ENCODE measurements around the gene TMEM169.
"Not testable (repeated sequence)": the region's sequence is repeated elsewhere in the genome, so short reads cannot be mapped to it uniquely, and the experiment has no call there.

TMEM169 gene

DNA sequence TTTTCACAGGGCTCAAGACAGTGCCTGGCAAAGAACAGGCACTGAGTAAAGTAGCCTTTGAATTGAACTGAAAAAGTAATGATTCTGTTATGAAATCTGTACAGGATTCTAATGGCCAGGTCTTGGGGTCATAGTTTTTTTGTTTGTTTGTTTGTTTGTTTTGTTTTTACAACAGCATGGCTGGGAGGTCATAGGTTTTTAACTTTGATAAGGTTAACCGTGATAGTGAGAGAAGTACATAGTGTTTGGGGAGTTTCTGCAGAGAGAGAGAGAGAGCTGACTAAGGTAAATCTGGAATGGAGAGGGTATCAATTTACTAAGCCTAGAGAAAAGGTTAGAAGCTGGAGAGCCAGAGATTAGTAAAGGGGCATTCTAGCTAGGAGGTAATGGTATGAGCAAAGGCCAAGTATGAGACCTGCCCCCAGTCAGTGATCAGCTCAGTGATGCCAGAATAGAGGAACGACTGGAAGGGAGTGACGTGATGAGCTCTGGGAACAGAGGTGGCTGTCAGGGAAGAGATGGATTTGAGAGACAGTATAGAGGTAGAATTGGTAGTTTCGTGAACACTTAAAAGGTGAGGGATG, 53.3 kb downstream of the TMEM169 start:
- no peak for DNase-seq

DNA sequence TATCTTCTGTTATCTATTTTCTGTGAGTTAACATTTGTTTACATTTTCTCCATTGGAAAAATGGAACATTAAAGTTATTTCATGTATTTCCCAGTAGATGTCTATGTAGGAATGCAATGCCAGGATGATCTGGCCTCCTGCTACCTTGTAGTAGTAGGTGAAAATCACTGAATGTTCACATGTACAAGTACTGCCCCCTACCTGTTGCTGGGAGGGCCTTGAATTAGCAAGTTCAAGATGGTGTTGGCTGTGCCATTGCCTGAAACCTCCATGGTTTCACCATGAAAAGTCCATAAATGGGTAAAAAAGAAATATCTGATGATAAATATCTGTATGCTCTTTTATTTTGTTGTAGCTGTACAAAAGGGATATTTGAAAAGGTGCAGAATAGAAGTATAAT, 58.2 kb downstream of the TMEM169 start:
- DNase-seq, result no peak

DNA sequence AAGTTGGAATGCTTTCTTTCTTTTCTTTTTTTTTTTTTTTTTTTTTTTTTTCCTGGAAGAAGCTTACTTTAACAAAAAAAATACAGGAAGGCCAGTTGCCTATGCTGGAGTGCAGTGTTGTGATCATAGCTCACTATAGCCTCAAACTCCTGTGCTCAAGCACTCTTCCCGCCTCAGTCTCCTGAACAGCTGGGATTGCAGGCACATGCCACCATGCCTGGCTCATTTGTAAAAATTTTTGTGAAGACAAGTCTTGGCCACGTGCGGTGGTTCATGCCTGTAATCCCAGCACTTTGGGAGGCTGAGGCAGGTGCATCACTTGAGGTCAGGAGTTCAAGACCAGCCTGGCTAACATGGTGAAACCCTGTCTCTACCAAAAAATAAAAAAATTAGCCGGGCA, 59.8 kb downstream of the TMEM169 start:
- not testable (repeated sequence) for DNase-seq

DNA sequence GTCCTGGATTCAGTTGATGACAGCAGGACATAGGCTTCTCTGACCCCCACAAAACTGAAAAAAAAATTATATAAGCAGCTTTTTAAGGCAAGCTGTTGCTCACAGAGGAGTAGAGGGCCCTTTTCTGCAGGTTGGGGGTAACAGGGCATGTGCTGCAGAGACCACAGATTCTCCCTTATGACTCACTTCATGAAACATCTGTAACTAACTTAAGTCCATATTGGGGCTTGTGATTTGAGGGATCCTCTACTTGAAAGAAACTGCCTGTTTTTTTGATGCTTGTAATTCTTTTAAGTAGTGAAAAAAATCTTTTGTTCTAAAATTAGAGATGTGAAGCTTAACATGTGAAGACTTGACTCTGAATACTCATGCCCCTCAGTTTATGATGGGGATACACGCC, 60.8 kb downstream of the TMEM169 start:
- DNase-seq, result no peak

DNA sequence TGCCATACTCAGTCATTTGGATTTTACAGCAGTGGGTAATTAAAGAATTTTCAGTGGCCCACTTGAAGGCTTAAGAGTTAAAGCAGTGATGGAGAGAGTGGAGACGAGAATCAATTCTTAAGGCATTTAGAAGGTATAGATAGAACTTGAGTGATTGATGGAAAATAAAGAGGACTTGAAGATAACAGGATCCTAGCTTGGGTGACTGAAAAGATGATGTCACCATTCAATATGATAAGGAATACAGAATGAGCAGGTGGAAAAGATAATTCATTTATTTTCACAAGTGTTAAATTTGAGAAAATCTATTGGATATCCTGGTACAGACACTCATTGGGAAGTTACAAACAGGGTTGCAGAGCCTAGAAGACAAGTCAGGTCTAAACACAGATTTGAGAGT, 62.7 kb downstream of the TMEM169 start:
- no peak for DNase-seq

DNA sequence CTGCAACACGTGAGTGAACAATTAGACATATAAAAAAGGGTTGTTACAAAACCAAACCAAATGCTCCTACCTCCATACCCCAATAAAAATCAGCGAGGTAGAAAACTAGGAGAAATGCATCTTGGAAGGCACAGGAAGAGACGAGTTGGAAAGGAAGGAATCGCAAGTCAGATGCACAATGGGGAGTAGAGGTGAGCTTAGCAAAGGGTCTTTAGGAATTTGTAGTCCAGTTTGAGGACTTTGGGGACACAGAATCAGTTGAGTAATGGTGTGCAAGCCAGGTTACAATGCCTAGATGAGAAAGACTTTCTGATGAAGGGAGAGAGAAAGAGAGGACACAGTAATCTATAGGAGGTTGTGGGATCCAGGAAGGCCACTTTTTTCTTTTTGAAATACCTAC, 63.1 kb downstream of the TMEM169 start:
- no peak for DNase-seq

DNA sequence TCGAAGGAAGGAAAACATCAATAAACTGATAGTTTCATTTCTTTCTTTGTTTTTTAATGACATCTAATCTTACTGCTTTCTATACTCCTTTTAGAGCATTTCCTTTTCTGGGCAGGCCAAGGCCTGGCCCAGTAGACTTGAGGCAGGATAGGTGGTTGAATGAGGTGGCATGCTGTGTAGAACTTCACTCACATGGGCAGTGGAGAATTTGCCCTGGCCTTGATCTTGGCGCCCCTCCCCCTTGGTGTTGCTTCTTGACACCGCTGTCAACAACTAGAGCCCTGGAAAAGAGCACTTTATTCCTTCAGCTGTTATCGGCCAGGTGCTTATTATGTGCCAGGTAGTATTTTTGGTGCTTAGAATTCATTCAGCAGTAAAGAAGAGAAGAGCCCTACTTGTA, 64.9 kb downstream of the TMEM169 start:
- no peak for DNase-seq

DNA sequence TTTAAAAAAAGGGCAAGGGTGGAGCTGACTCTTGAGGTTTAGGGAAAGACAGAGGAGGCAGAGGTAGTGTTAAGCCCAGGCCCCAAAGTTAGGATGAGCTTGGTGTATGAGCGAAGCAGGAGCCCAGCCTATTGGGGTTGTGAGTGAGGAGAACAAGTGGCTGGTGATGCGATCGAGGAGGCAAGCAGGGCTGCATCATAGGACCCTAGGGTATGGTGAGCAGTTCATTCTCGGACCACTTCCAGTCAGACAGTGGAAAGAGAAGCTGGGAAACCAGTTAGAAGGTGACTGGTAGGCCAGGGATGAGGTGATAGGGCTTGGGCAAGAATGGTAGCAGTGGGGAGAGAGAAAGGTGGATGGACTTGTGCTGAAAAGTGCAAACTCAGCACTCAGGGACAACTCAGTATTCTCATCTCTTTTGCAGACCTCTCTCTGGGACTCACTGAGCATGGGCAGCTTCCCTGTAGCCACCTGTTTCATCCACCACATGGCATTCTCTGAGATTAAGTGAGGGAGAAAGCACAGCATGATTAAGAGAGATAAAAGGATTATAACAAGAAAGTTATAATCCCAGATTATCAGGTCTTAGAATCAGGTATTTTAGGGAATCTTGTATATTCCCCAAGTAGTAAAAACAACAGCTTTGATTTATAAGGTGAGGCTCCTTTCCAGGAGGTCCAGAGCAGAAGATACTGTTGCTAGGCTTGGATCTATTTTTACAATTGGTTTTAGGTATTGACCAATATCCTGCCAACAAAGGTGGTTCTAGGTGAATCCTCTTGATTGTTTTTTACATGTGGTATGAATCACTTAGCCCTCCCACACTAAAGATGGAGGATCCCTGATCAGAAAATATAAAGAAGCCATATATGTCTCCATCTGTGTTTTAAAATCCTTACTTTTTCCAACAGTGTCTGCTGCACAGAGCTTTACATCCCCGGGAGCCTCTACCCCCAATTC, 65.7 kb downstream of the TMEM169 start:
- no peak for DNase-seq

DNA sequence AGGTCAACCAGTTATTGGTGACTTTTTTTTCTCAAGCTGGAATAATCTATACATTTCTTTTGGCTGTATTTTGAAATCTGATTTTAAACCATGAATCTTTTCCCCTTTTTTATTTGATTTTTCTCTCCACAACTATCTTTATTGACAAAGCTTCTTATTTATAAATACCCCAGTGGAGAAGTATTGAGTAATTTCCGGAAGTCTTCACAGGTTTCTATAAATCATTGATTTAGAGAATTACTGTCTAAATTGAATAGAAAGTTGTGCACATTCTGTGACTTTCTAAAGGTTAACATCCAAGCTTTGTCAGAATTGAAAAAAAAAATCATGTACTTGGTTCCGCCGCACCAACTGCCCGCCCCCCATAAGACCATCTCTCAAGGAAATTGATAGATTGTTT, 67.3 kb downstream of the TMEM169 start:
- no peak for DNase-seq

DNA sequence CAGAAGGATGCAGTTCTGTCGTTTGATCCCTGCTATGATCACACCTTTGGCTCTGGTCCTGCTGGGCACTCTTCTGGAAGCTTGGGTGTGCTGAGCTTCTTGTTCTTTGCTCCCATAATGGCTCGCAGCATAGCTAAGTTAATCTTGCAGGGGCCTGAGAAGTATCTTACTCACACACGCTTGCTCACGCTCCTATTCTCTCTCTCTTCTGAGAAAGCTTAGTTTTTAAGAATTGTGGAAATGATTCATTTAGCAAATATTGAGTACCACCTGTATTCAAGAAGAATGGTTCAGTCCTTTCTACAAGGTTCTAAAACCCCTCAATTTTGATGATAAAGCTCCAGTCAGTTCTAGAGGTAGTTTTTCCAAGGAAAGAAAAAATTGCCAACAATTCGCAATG, 68.0 kb downstream of the TMEM169 start:
- no peak for DNase-seq

DNA sequence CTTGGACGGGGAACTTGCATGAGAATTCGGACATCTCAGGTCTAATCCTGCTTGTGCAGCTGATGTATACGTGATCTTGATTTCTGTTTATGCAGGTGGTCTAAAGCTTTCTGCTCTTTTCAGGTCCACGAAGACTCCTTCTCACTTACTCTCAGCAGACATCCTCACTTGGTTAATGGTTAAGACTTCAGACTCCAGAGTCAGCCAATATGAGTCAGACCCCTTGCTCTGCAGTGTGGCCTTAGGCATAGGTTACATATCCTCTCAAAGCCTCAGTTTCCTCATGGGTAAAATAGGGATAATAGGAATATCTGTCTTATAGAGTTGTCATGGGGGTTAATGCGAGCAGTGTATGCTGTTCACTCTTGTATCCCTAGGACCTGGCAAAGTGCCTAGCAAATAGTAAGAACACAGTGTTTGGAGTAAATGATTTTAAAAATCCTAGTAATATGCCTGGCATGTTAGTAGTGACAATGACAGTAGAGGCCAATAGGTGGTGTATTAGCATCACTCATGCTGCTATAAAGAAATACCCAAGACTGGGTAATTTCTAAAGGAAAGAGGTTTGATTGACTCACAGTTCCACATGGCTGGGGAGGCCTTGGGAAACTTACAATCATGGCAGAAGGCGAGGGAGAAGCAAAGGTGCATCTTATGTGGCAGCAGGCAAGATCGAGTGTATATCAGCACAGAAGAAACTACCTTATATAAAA, 69.8 kb downstream of the TMEM169 start:
- no peak for DNase-seq
